ENCODE data around the gene PIGQ. TPM values are rescaled to one million over a fixed set of nuclear protein-coding genes. Genes with fewer than 3 reads are reported as not detected.

The PIGQ gene
- total and polyA plus RNA-seq, 2 experiments from 2014 or later, result 30.2 to 62.3 TPM

GRCh38 chr16:534135-534534 is 35.6 kb upstream of the PIGQ start:
- DNase-seq (ENCODE audit: low spot score), result no peak
- ATAC-seq, result no peak
- H4K20me1 ChIP-seq (replicated peaks; ENCODE audit: insufficient read depth), result peaks cover 36% of the 10 kb centered on the region
- peaks cover 69% of the 10 kb centered on the region for H3K79me2 ChIP-seq (replicated peaks; ENCODE audit: insufficient read depth)
- H3K27ac ChIP-seq (ENCODE audit: low read depth), result no peak overlapping the region
- H3K9me2 ChIP-seq (ENCODE audit: insufficient read depth), result no peaks in the 10 kb centered on the region
- Mint-ChIP-seq H3K27me3 (ENCODE audit: insufficient read depth, low read depth, poor library complexity) (no peaks in the 10 kb centered on the region), H3K36me3 (ENCODE audit: low read depth) (peaks cover 6% of the 10 kb centered on the region), H3K27ac (no peak overlapping the region), H3K9me3 (no peaks in the 10 kb centered on the region), H3K4me3 (no peak overlapping the region), H3K4me1 (peaks cover 5% of the 10 kb centered on the region; the same call in 1 of the 3 replicates)
- H3K4me3 ChIP-seq, result no peak overlapping the region
- no peaks in the 10 kb centered on the region for H3K36me3 ChIP-seq (ENCODE audit: insufficient read depth)
- H2AFZ ChIP-seq, result no peak overlapping the region
- TF ChIP-seq EZH2phosphoT487 (IDR thresholded peaks at IDR 0.05; ENCODE audit: unreplicated experiment), result no peak
- no peak for TF ChIP-seq STAT1 (IDR thresholded peaks at IDR 0.05; ENCODE audit: unreplicated experiment)
- TF ChIP-seq ZNF462 (CRISPR knock-in tag; IDR thresholded peaks at IDR 0.05), result no peak
- TF ChIP-seq REST (IDR thresholded peaks at IDR 0.05; ENCODE audit: unreplicated experiment), result no peak
- no peak for TF ChIP-seq NANOG (IDR thresholded peaks at IDR 0.05; ENCODE audit: borderline replicate concordance)
- TF ChIP-seq JUNB (IDR thresholded peaks at IDR 0.05; ENCODE audit: unreplicated experiment), result no peak
- no peak for TF ChIP-seq ETS1 (IDR thresholded peaks at IDR 0.05)
- TF ChIP-seq ZNF114 (CRISPR knock-in tag; IDR thresholded peaks at IDR 0.05), result no peak
- TF ChIP-seq CTCF (conservative IDR thresholded peaks at IDR 0.05; ENCODE audit: low read depth in 2 of 2), result no peak
- no peak for TF ChIP-seq EZH2 (IDR thresholded peaks at IDR 0.05; ENCODE audit: low read depth, unreplicated experiment)
- TF ChIP-seq CREB1 (CRISPR knock-in tag; IDR thresholded peaks at IDR 0.05; ENCODE audit: low read depth), result no peak
- no peak for TF ChIP-seq POLR2AphosphoS5 (IDR thresholded peaks at IDR 0.05; ENCODE audit: low read depth)
- TF ChIP-seq ZNF331 (CRISPR knock-in tag; IDR thresholded peaks at IDR 0.05; ENCODE audit: low read depth), result no peak
- no peaks in the 10 kb centered on the region for H3K4me1 ChIP-seq (ENCODE audit: insufficient read depth)
- H3F3A ChIP-seq (replicated peaks; ENCODE audit: low read depth), result 0 out of 2 replicates have a peak, but pooled peaks cover 4% of the 10 kb centered on the region
- no peaks in the 10 kb centered on the region for H3K27me3 ChIP-seq (ENCODE audit: insufficient read depth)
- H3K4me2 ChIP-seq, result no peak overlapping the region

All from GM23338 (cell line).